ENCODE measurements around the gene HADHA.

HADHA gene

DNA sequence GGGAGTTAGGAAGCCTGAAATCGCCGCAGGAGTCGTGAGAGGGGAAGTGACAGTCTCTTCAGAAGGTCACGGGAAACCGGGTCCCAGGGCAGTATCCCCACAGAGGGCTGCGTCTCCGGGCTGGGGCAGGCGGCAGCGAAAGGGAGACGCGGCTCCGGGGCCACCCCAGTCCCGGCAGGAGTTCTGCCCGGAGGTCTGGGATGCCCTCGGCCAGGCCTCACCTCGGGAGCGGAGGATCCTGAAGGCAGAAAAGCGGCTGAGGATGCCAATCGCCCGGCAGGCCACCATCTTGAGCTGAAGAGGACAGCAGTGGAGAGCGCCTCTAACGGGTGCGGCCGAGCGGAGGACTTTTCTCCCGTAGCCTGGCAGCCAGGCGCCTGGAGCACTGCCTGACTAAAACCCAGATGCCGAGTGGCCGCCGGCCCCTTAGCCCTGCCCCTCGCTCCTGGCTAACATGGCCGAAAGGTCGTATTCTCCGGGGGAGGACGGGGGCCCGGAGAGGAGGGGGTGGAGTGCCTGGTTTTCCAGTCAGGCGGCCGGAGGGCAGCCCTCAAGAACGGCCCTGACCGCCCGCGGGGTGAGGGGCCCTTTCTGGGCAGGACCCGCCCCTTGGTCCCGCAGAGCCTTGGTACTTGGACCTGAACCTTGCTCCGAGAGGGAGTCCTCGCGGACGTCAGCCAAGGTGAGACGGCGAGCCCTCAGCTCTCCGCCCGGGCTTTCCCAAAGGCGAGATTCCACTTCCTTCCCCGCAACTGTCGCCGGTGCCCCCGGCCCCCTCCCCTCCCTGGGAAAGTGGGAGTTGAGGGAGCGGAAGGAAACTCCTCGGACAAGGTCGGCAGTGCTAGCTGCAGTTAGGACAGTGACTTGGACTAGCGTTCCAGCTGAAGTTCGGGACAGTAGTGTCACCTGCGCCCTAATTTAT lies at the start of gene HADHA, which contains the start of gene HADHB:
Gene HADHA (minus strand): TSS at position 324 of the 922 bp plus-strand sequence. CDS start 36 bp downstream, at position 288.
Gene HADHB (plus strand): TSS at position 631 of the 922 bp plus-strand sequence. CDS start 9,316 bp downstream, outside the sequence.
- peak; percentile 81 for DNase-seq
- Histone ChIP-seq H3K27ac (peak within 1 kb of the TSS; percentile 99), H3K4me3 (ENCODE audit: low read depth, low read length) (peak within 1 kb of the TSS; percentile 98), H3K27me3 (replicated peaks) (no peaks in the 10 kb centered on the region), H3K36me3 (replicated peaks) (no peaks in the 10 kb centered on the region)
- TF ChIP-seq, protein P1, sequence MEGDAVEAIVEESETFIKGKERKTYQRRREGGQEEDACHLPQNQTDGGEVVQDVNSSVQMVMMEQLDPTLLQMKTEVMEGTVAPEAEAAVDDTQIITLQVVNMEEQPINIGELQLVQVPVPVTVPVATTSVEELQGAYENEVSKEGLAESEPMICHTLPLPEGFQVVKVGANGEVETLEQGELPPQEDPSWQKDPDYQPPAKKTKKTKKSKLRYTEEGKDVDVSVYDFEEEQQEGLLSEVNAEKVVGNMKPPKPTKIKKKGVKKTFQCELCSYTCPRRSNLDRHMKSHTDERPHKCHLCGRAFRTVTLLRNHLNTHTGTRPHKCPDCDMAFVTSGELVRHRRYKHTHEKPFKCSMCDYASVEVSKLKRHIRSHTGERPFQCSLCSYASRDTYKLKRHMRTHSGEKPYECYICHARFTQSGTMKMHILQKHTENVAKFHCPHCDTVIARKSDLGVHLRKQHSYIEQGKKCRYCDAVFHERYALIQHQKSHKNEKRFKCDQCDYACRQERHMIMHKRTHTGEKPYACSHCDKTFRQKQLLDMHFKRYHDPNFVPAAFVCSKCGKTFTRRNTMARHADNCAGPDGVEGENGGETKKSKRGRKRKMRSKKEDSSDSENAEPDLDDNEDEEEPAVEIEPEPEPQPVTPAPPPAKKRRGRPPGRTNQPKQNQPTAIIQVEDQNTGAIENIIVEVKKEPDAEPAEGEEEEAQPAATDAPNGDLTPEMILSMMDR (IDR thresholded peaks at IDR 0.05; ENCODE audit: low read depth, low read length, missing control alignments), result peak; percentile 52
- in situ Hi-C loops (cut with HindIII; ENCODE audit: low pct_ligation_motif_present, low sequenced_read_pairs), result no loop called here

DNA sequence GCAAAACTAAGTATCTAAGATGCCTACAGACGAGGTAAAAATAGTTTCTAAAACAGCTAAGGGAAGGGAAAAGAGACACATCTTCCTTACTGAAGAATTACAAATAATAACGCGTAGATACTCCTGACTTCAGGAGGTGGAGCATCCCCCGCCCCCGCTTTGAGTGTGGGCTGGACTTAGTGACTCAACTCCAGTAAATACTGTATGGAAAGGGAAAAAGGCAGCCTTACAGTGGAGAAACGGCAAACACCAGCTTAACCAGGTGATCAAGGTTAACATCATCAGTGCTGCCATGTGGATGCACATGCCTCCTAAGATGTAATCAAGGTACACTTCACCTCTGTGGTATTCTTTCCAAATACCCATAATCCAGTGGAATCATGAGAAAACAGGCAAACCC lies 48.2 kb upstream of the HADHA start:
- peaks cover 3% of the 10 kb centered on the region for H3K36me3 ChIP-seq (replicated peaks)
- no peak overlapping the region for H3K4me3 ChIP-seq (ENCODE audit: low read depth, low read length)
- no peaks in the 10 kb centered on the region for H3K27me3 ChIP-seq (replicated peaks)
- DNase-seq, result peak; percentile 53
- no peak overlapping the region for H3K27ac ChIP-seq
- TF ChIP-seq, protein P1 (IDR thresholded peaks at IDR 0.05; ENCODE audit: low read depth, low read length, missing control alignments), result no peak
- in situ Hi-C loops (cut with HindIII; ENCODE audit: low pct_ligation_motif_present, low sequenced_read_pairs), result no loop called here

DNA sequence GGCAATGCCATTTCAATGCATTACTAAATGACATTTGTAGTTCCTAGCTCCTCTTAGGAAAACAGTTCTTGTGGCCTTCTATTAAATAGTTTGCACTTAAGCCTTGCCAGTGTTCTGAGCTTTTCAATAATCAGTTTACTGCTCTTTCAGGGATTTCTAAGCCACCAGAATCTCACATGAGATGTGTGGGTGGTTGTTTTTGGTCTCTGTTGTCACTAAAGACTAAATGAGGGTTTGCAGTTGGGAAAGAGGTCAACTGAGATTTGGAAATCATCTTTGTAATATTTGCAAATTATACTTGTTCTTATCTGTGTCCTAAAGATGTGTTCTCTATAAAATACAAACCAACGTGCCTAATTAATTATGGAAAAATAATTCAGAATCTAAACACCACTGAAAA lies 45.6 kb upstream of the HADHA start:
- in situ Hi-C loops (cut with HindIII; ENCODE audit: low pct_ligation_motif_present, low sequenced_read_pairs), result no loop called here

DNA sequence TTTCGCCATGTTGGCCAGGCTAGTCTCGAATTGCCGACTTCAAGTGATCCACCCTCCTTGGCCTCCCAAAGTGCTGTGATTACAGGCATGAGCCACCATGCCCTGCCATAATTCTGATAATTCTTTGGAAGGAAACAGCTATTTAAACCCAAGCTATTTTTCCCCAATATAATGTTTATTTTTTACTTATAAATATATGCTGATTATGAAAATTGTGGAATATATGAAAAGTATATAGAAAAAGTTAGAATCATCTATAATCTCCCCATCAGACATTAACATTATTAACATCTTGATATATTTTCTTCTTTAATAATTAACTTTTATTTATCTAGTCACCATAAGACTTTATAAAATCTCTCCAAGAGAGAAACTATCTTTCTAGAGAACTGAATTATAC lies 41.5 kb upstream of the HADHA start:
- DNase-seq, result no peak
- Histone ChIP-seq H3K27me3 (replicated peaks) (no peaks in the 10 kb centered on the region), H3K27ac (no peak overlapping the region), H3K4me3 (ENCODE audit: low read depth, low read length) (no peak overlapping the region), H3K36me3 (replicated peaks) (peaks cover 24% of the 10 kb centered on the region)
- in situ Hi-C loops (cut with HindIII; ENCODE audit: low pct_ligation_motif_present, low sequenced_read_pairs), result no loop called here
- TF ChIP-seq, protein P1 (IDR thresholded peaks at IDR 0.05; ENCODE audit: low read depth, low read length, missing control alignments), result no peak

More for the DNA sequence above, 45.6 kb upstream of the HADHA start:
- no peak for DNase-seq
- H3K27ac ChIP-seq, result no peak overlapping the region
- peaks cover 9% of the 10 kb centered on the region for H3K36me3 ChIP-seq (replicated peaks)
- H3K27me3 ChIP-seq (replicated peaks), result no peaks in the 10 kb centered on the region
- H3K4me3 ChIP-seq (ENCODE audit: low read depth, low read length), result no peak overlapping the region
- TF ChIP-seq, protein P1 (IDR thresholded peaks at IDR 0.05; ENCODE audit: low read depth, low read length, missing control alignments), result no peak

DNA sequence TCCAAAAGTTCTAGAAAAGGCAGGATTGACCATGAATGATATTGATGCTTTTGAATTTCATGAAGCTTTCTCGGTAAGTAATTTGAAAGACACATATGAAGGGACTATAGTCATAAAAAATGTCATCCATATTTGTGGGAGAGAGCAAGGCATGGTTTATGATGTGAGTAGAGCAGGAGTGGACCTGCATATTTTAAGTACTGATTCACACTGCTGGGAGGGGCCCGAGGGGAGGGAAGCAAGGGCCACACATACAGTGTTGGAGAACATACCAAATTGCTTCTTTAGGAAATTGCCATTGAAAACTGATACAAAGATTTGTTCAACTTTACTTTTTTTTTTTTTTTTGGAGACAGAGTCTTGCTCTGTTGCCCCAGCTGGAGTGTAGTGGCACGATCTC lies 39.7 kb upstream of the HADHA start:
- in situ Hi-C loops (cut with HindIII; ENCODE audit: low pct_ligation_motif_present, low sequenced_read_pairs), result no loop called here
- no peak overlapping the region for H3K27ac ChIP-seq
- no peak overlapping the region for H3K4me3 ChIP-seq (ENCODE audit: low read depth, low read length)
- peak; percentile 38 for DNase-seq
- TF ChIP-seq, protein P1 (IDR thresholded peaks at IDR 0.05; ENCODE audit: low read depth, low read length, missing control alignments), result no peak
- H3K27me3 ChIP-seq (replicated peaks), result no peaks in the 10 kb centered on the region
- peaks cover 26% of the 10 kb centered on the region for H3K36me3 ChIP-seq (replicated peaks)
